ENCODE results near the gene TMEM119.

DNA sequence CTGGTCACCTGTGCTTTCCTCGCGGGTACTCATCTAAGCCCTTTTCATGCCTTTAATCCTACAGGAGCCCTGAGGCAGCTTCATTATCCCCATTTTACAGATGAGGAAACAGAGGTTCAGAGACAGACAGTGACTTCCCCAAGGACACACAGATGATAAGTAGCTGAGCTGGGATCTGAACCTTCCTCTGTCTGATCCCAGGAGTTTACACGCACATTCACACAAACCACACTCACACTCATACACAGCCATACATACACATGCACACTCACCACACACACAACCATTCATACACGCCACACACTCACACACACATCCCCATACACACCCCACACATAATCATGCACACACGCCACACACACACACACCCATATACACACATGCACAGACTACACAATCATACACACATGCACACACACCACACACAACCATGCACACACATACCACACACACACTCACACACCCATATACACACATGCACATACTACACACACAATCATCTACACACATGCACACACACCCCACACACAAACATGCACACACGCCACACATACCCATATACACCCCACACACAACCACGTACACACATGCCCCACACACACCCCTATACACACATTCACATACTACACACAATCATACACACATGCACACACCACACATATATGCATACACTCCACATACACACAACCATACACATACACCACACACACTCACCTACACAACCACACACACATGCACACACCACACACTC, 2.7 kb downstream of the TMEM119 start:
- TF ChIP-seq, protein P1, sequence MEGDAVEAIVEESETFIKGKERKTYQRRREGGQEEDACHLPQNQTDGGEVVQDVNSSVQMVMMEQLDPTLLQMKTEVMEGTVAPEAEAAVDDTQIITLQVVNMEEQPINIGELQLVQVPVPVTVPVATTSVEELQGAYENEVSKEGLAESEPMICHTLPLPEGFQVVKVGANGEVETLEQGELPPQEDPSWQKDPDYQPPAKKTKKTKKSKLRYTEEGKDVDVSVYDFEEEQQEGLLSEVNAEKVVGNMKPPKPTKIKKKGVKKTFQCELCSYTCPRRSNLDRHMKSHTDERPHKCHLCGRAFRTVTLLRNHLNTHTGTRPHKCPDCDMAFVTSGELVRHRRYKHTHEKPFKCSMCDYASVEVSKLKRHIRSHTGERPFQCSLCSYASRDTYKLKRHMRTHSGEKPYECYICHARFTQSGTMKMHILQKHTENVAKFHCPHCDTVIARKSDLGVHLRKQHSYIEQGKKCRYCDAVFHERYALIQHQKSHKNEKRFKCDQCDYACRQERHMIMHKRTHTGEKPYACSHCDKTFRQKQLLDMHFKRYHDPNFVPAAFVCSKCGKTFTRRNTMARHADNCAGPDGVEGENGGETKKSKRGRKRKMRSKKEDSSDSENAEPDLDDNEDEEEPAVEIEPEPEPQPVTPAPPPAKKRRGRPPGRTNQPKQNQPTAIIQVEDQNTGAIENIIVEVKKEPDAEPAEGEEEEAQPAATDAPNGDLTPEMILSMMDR (conservative IDR thresholded peaks at IDR 0.05): no peak
- no peak for TF ChIP-seq ZFX (IDR thresholded peaks at IDR 0.05)
